Effector memory CD4-positive, alpha-beta T cell (primary cell): ENCODE results near the gene GJB5.

Source experiments
- DNase-seq, 3 donors: peaks; one replicate each; pipeline ENCODE4 v3.0.0-alpha.2; 2020
- H3K27ac ChIP-seq: 2 replicates; pipeline ENCODE4 v1.7.0; 2013; ENCODE audit warnings: mild to moderate bottlenecking, low read length, moderate library complexity; ENCODE audit not compliant: insufficient read depth, poor library complexity, severe bottlenecking
- H3K27me3 ChIP-seq: replicated peaks from 2 replicates; pipeline ENCODE4 v1.7.0; 2013; ENCODE audit warnings: mild to moderate bottlenecking, low read length; ENCODE audit not compliant: insufficient read depth, control insufficient read depth, poor library complexity, severe bottlenecking
- H3K36me3 ChIP-seq: 2 replicates; pipeline ENCODE4 v1.7.0; 2013; ENCODE audit warnings: mild to moderate bottlenecking, low read length, moderate library complexity; ENCODE audit not compliant: control insufficient read depth, insufficient read depth
- H3K4me1 ChIP-seq: 2 replicates; pipeline ENCODE4 v1.7.0; 2013; ENCODE audit warnings: low read length, mild to moderate bottlenecking; ENCODE audit not compliant: control insufficient read depth, insufficient read depth, poor library complexity, severe bottlenecking
- H3K4me3 ChIP-seq: 2 replicates; pipeline ENCODE4 v1.7.0; 2013; ENCODE audit warnings: low read length, low read depth, mild to moderate bottlenecking; ENCODE audit not compliant: insufficient read depth, poor library complexity, severe bottlenecking
- H3K9me3 ChIP-seq: 2 replicates; pipeline ENCODE4 v1.7.0; 2013; ENCODE audit warnings: mild to moderate bottlenecking, low read length, moderate library complexity; ENCODE audit not compliant: control insufficient read depth

Gene GJB5

GRCh38 chr1:34743775-34744174 lies 11.1 kb upstream of the GJB5 start:
- DNase-seq: no peak
- Histone ChIP-seq H3K27me3 (no peaks in the 10 kb centered on the region), H3K36me3 (no peaks in the 10 kb centered on the region), H3K27ac (no peak overlapping the region), H3K4me3 (no peak overlapping the region), H3K4me1 (peaks cover 3% of the 10 kb centered on the region), H3K9me3 (no peaks in the 10 kb centered on the region)

GRCh38 chr1:34744851-34745250 lies 10.0 kb upstream of the GJB5 start:
- no peaks in the 10 kb centered on the region for H3K36me3 ChIP-seq
- H3K9me3 ChIP-seq: no peaks in the 10 kb centered on the region
- no peak for DNase-seq
- no peak overlapping the region for H3K4me3 ChIP-seq
- H3K27ac ChIP-seq: no peak overlapping the region
- no peaks in the 10 kb centered on the region for H3K27me3 ChIP-seq
- H3K4me1 ChIP-seq: peaks cover 3% of the 10 kb centered on the region

GRCh38 chr1:34745666-34746065 lies 9.2 kb upstream of the GJB5 start:
- Histone ChIP-seq H3K27me3 (no peaks in the 10 kb centered on the region), H3K4me3 (no peak overlapping the region), H3K4me1 (peaks cover 3% of the 10 kb centered on the region), H3K27ac (no peak overlapping the region), H3K9me3 (no peaks in the 10 kb centered on the region), H3K36me3 (no peaks in the 10 kb centered on the region)
- DNase-seq: no peak

- Histone ChIP-seq H3K36me3 (no peaks in the 10 kb centered on the region), H3K4me3 (no peak overlapping the region), H3K9me3 (no peaks in the 10 kb centered on the region), H3K4me1 (peaks cover 3% of the 10 kb centered on the region), H3K27me3 (no peaks in the 10 kb centered on the region), H3K27ac (no peak overlapping the region)
- no peak for DNase-seq
Measured at GRCh38 chr1:34746101-34746500, 8.7 kb upstream of the GJB5 start.

- Histone ChIP-seq H3K4me3 (no peak overlapping the region), H3K9me3 (no peaks in the 10 kb centered on the region), H3K27me3 (no peaks in the 10 kb centered on the region), H3K27ac (no peak overlapping the region), H3K4me1 (peaks cover 3% of the 10 kb centered on the region), H3K36me3 (no peaks in the 10 kb centered on the region)
- no peak for DNase-seq
Measured at GRCh38 chr1:34746785-34747637, 7.8 kb upstream of the GJB5 start.

GRCh38 chr1:34747638-34747941 lies 7.3 kb upstream of the GJB5 start:
- no peak overlapping the region for H3K4me3 ChIP-seq
- H3K27ac ChIP-seq: no peak overlapping the region
- no peaks in the 10 kb centered on the region for H3K27me3 ChIP-seq
- no peaks in the 10 kb centered on the region for H3K9me3 ChIP-seq
- no peaks in the 10 kb centered on the region for H3K36me3 ChIP-seq
- DNase-seq: no peak
- H3K4me1 ChIP-seq: peaks cover under 1% of the 10 kb centered on the region

GRCh38 chr1:34749992-34750391 lies 4.9 kb upstream of the GJB5 start:
- no peaks in the 10 kb centered on the region for H3K27me3 ChIP-seq
- no peak for DNase-seq
- H3K36me3 ChIP-seq: no peaks in the 10 kb centered on the region
- H3K27ac ChIP-seq: no peak overlapping the region
- H3K4me3 ChIP-seq: no peak overlapping the region
- no peaks in the 10 kb centered on the region for H3K9me3 ChIP-seq
- H3K4me1 ChIP-seq: no peaks in the 10 kb centered on the region

GRCh38 chr1:34750610-34751009 lies 4.2 kb upstream of the GJB5 start:
- Histone ChIP-seq H3K27ac (no peak overlapping the region), H3K4me1 (no peaks in the 10 kb centered on the region), H3K4me3 (no peak overlapping the region), H3K9me3 (no peaks in the 10 kb centered on the region), H3K27me3 (no peaks in the 10 kb centered on the region), H3K36me3 (no peaks in the 10 kb centered on the region)
- no peak for DNase-seq

GRCh38 chr1:34753163-34753562 lies 1.7 kb upstream of the GJB5 start:
- Histone ChIP-seq H3K36me3 (no peaks in the 10 kb centered on the region), H3K27ac (no peak overlapping the region), H3K4me3 (no peak overlapping the region), H3K27me3 (no peaks in the 10 kb centered on the region), H3K9me3 (no peaks in the 10 kb centered on the region), H3K4me1 (no peaks in the 10 kb centered on the region)
- no peak for DNase-seq

- Histone ChIP-seq H3K36me3 (no peaks in the 10 kb centered on the region), H3K27ac (no peak overlapping the region), H3K4me3 (no peak overlapping the region), H3K4me1 (no peaks in the 10 kb centered on the region), H3K27me3 (no peaks in the 10 kb centered on the region), H3K9me3 (no peaks in the 10 kb centered on the region)
- no peak for DNase-seq
Measured at GRCh38 chr1:34755961-34756360, 1.1 kb downstream of the GJB5 start.
